Calu3 (cell line): ENCODE results near the gene ATG7. TPM values are rescaled to one million over a fixed set of nuclear protein-coding genes. Genes with fewer than 3 reads are reported as not detected.

Experiments
- BruUV-seq: library from RNA; stranded (reverse); fragments of 400-500 nt; replicated peaks from 2 replicates; lab custom pipeline; 2021; lab: Mats Ljungman, UMichigan
- CTCF ChIA-PET: fragments of 300-600 bp; sonication (Branson Sonifier 250); formaldehyde crosslinking; loops from one replicate; lab custom pipeline; 2022; ENCODE audit warnings: antibody characterized with exemption; lab: Charles Lee
- DNase-seq: peaks from one replicate; pipeline ENCODE4 v3.0.0; 2022
- H3K27ac Mint-ChIP-seq: one replicate; pipeline ENCODE4 v1.8.0; 2022; ENCODE audit warnings: mixed read lengths; ENCODE audit not compliant: unreplicated experiment
- H3K27me3 Mint-ChIP-seq: one replicate; pipeline ENCODE4 v1.8.0; 2022; ENCODE audit warnings: mixed read lengths; ENCODE audit not compliant: unreplicated experiment
- H3K36me3 Mint-ChIP-seq: one replicate; pipeline ENCODE4 v1.8.0; 2022; ENCODE audit warnings: mild to moderate bottlenecking, moderate library complexity, mixed read lengths; ENCODE audit not compliant: insufficient read depth, unreplicated experiment
- H3K4me1 Mint-ChIP-seq: one replicate; pipeline ENCODE4 v1.8.0; 2022; ENCODE audit warnings: mild to moderate bottlenecking, low read depth, mixed read lengths; ENCODE audit not compliant: unreplicated experiment
- H3K4me3 Mint-ChIP-seq: one replicate; pipeline ENCODE4 v1.8.0; 2022; ENCODE audit warnings: mild to moderate bottlenecking, low read depth, moderate library complexity, mixed read lengths; ENCODE audit not compliant: unreplicated experiment
- H3K9me3 Mint-ChIP-seq: one replicate; pipeline ENCODE4 v1.8.0; 2022; ENCODE audit warnings: low read depth, mixed read lengths; ENCODE audit not compliant: unreplicated experiment
- intact Hi-C: fragments of 100-400 bp; cut with micrococcal nuclease; formaldehyde crosslinking; loops from one replicate; pipeline ENCODE4 v1.10.0; 2022; ENCODE audit not compliant: unreplicated experiment
- total RNA-seq: library from RNA; stranded (reverse); gene quantifications from 2 replicates; pipeline ENCODE4 v1.2.3, GENCODE V29; 2022
- TF ChIP-seq, protein P1 (sequence below): fragments of 200-600 bp; IDR thresholded peaks from one replicate; pipeline ENCODE4 v1.8.0; 2022; ENCODE audit warnings: antibody characterized with exemption; ENCODE audit not compliant: unreplicated experiment

The ATG7 gene
- total RNA-seq, 1 experiment from 2014 or later: 37.3 TPM

DNA sequence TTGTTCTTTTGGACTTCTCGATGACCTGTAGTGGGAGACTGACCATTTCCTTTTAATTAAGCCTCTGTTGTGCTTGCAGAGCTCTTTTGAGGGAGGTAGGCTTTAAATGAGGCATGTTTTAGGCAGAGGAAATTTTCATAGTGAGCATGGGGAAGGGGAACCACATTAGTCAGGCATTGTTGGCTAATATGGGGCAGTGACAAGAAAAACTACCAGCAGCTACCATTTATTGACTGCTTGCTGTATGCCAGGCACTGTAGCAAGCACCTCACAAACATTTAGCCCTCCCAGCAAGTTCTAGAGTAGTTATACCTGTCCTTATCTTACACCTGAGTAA lies 10.9 kb downstream of the ATG7 start:
- Mint-ChIP-seq H3K4me3 (no peak overlapping the region), H3K4me1 (peaks cover 16% of the 10 kb centered on the region), H3K36me3 (peaks cover 6% of the 10 kb centered on the region), H3K27ac (no peak overlapping the region), H3K9me3 (no peaks in the 10 kb centered on the region), H3K27me3 (no peaks in the 10 kb centered on the region)
- intact Hi-C loops: no loop called here
- DNase-seq: no peak
- CTCF ChIA-PET: no interaction called here
- TF ChIP-seq, protein P1, sequence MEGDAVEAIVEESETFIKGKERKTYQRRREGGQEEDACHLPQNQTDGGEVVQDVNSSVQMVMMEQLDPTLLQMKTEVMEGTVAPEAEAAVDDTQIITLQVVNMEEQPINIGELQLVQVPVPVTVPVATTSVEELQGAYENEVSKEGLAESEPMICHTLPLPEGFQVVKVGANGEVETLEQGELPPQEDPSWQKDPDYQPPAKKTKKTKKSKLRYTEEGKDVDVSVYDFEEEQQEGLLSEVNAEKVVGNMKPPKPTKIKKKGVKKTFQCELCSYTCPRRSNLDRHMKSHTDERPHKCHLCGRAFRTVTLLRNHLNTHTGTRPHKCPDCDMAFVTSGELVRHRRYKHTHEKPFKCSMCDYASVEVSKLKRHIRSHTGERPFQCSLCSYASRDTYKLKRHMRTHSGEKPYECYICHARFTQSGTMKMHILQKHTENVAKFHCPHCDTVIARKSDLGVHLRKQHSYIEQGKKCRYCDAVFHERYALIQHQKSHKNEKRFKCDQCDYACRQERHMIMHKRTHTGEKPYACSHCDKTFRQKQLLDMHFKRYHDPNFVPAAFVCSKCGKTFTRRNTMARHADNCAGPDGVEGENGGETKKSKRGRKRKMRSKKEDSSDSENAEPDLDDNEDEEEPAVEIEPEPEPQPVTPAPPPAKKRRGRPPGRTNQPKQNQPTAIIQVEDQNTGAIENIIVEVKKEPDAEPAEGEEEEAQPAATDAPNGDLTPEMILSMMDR: no peak
- no TSS peak for BruUV-seq

DNA sequence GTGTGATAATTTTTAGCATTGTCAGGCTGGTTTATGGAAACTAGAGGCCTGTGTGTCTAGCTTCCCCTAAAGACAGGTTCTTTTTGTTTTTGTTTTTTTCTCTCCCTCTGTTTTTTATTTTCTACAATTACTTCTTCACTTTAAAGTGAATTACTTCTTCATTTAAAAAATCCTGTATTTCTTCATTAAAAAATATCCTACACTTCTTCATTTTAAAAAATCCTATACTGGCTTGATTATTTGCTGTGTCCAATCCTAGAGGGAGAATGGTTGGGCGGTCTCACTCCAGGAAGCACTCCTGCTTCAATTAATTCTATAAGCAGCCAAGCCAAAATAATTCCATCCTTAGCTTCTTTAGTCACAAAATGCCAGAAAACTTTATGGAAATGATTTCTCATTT lies 11.8 kb downstream of the ATG7 start:
- Mint-ChIP-seq H3K27ac (no peak overlapping the region), H3K27me3 (no peaks in the 10 kb centered on the region), H3K9me3 (no peaks in the 10 kb centered on the region), H3K4me3 (no peak overlapping the region), H3K4me1 (peaks cover 25% of the 10 kb centered on the region), H3K36me3 (peaks cover 6% of the 10 kb centered on the region)
- CTCF ChIA-PET: no interaction called here
- no peak for DNase-seq
- BruUV-seq: no TSS peak
- TF ChIP-seq, protein P1: no peak
- intact Hi-C loops: no loop called here

DNA sequence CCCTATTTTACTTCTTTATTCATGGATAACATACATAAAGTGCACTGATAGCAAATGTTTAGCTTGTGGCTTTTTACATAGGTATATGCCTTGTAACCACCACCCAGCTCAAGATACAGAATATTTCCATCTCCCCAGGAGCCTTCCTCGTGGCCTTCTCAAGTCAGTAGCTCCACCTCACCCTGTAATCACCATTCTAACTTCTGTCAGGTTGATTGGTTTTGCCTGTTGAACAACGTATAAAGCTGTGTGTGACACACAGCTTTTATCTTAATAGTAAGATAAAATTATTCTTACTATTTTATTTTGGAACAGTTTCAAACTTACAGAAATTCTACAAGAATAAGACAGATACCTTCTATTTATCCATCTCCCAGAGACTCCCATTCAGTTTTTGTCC lies 13.3 kb downstream of the ATG7 start:
- intact Hi-C loops: no loop called here
- no peak for DNase-seq
- Mint-ChIP-seq H3K36me3 (peaks cover 10% of the 10 kb centered on the region), H3K9me3 (no peaks in the 10 kb centered on the region), H3K4me3 (no peak overlapping the region), H3K27ac (no peak overlapping the region), H3K4me1 (peaks cover 39% of the 10 kb centered on the region), H3K27me3 (no peaks in the 10 kb centered on the region)
- no TSS peak for BruUV-seq
- CTCF ChIA-PET: no interaction called here
- TF ChIP-seq, protein P1: no peak

DNA sequence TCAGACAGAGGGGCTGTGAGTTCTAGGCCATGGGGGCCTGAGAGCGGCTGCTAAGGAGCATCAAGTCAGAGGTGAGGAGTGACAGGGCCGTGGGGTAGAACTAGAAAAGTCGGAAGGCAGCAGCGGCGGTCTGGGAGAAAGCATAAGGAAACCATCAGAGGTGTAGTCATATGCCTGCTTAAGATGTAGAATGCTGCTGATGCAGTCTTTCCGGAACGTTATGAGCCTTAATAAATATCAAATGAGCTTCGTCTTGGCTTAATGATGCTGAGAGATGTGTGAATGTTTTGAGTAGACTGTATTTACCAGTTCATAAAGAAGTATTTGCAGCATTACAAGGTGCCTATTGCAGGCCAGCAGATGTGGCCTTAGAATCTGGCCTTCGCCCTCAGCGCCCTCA lies 15.2 kb downstream of the ATG7 start:
- CTCF ChIA-PET: interaction anchor here (0.9 to 2.4 kb wide), 3 partner anchors 8 to 51 kb away, joined by 3 to 6 read pairs (median 3); no protein-coding TSS in a partner anchor
- no TSS peak for BruUV-seq

More for the DNA sequence above, 15.2 kb downstream of the ATG7 start:
- Mint-ChIP-seq H3K27me3 (no peaks in the 10 kb centered on the region), H3K9me3 (no peaks in the 10 kb centered on the region), H3K4me3 (peak overlapping the region; percentile 4), H3K36me3 (peaks cover 12% of the 10 kb centered on the region), H3K27ac (peak overlapping the region; percentile 75), H3K4me1 (peaks cover 53% of the 10 kb centered on the region)
- intact Hi-C loops: no loop called here
- TF ChIP-seq, protein P1: no peak
- DNase-seq: no peak
